ENCODE results near the gene TMEM178B. TPM values are rescaled to one million over a fixed set of nuclear protein-coding genes. Genes with fewer than 3 reads are reported as not detected.

TMEM178B gene
- not detected in 2 replicates for total RNA-seq (2021)
- percentile 9 among the genes with signal in this experiment for Bru-seq, nascent RNA
- BruChase-seq, experiment 1, labeled RNA remaining after a 2-hour chase, result percentile 12 among the genes with signal in this experiment
- BruChase-seq, experiment 2, labeled RNA remaining after a 6-hour chase, result percentile 6 among the genes with signal in this experiment
- long read RNA-seq, result 0 reads

DNA sequence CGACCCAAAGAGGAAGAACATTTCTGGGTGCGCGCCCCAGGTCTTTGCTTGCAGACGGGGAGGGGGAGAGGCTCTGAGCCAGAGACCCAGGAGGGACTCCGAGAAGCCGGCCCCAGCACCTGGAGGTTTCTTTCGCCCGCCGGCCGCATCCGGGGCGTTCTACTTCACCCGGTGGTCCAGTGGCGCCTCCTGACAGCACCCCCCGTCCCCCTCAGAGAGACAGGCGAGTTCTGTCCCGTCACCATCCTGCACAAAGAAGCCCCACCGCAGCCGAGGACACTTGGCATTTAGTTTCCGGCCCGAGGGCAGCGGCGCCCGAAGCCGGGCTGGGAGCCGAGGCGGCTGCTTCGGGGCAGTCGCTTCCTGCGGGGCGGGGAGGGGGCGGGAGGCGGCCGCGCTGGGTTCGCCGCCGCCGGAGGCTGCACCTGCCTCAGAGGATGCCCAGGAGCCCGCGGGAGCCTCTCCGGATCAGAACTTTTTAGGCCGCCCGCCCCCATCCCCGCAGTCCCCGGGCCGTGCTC lies at the start of gene TMEM178B:
TSS of gene TMEM178B (plus strand) at position 424 of the 521 bp plus-strand sequence.
- BruUV-seq (replicated peaks), result no TSS peak
- DNase-seq, result no peak
- TF ChIP-seq, protein P1, sequence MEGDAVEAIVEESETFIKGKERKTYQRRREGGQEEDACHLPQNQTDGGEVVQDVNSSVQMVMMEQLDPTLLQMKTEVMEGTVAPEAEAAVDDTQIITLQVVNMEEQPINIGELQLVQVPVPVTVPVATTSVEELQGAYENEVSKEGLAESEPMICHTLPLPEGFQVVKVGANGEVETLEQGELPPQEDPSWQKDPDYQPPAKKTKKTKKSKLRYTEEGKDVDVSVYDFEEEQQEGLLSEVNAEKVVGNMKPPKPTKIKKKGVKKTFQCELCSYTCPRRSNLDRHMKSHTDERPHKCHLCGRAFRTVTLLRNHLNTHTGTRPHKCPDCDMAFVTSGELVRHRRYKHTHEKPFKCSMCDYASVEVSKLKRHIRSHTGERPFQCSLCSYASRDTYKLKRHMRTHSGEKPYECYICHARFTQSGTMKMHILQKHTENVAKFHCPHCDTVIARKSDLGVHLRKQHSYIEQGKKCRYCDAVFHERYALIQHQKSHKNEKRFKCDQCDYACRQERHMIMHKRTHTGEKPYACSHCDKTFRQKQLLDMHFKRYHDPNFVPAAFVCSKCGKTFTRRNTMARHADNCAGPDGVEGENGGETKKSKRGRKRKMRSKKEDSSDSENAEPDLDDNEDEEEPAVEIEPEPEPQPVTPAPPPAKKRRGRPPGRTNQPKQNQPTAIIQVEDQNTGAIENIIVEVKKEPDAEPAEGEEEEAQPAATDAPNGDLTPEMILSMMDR (conservative IDR thresholded peaks at IDR 0.05), result no peak
- TF ChIP-seq EZH2 (IDR thresholded peaks at IDR 0.05; ENCODE audit: low read depth), result no peak
- peaks cover 55% of the 10 kb centered on the region for H3K27me3 ChIP-seq (ENCODE audit: insufficient read depth, low read depth)
- no peaks in the 10 kb centered on the region for H4K20me1 ChIP-seq (ENCODE audit: insufficient read depth)
- H3K9me3 ChIP-seq (ENCODE audit: insufficient read depth, low read depth), result no peaks in the 10 kb centered on the region
- H2AFZ ChIP-seq, result no peak within 1 kb of the TSS
- no peaks in the 10 kb centered on the region for H3K36me3 ChIP-seq (ENCODE audit: low read depth)
- H3K4me2 ChIP-seq, result no peak within 1 kb of the TSS
- CTCF ChIA-PET, result no interaction called here
- H3F3A ChIP-seq (ENCODE audit: insufficient read depth, low read depth), result no peaks in the 10 kb centered on the region
- H3K79me2 ChIP-seq (ENCODE audit: low read depth), result no peaks in the 10 kb centered on the region
- POLR2A ChIA-PET (ENCODE audit: unreplicated experiment), result no interaction called here
- no peaks in the 10 kb centered on the region for H3K9me2 ChIP-seq (ENCODE audit: insufficient read depth)
- H3K4me3 ChIP-seq, result no peak within 1 kb of the TSS
- intact Hi-C loops (cut with micrococcal nuclease; ENCODE audit: unreplicated experiment), result no loop called here
- no peaks in the 10 kb centered on the region for H3K4me1 ChIP-seq (replicated peaks; ENCODE audit: insufficient read depth)
- no peak within 1 kb of the TSS for H3K27ac ChIP-seq

DNA sequence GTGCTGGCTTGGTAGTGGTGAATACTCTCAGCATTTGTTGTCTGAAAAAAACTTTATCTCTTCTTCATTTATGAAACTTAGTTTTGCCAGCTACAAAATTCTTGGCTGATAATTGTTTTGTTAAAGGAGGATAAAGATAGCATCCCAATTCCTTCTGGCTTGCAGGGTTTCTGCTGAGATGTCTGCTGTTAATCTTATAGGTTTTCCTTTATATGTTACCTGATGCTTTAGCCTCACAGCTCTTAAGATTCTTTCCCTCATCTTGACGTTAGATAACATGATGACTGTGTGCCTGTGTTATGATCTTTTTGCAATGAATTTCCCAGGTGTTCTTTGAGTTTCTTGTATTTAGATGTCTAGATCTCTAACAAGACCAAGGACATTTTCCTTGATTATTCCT lies 49.2 kb upstream of the TMEM178B start:
- ChIA-PET CTCF (no interaction called here), POLR2A (ENCODE audit: unreplicated experiment) (no interaction called here)
- Histone ChIP-seq H2AFZ (no peak overlapping the region), H3K4me3 (no peak overlapping the region), H3K79me2 (ENCODE audit: low read depth) (no peaks in the 10 kb centered on the region), H3K27me3 (ENCODE audit: insufficient read depth, low read depth) (0 out of 2 replicates have a peak, but pooled peaks cover 12% of the 10 kb centered on the region), H3K27ac (no peak overlapping the region), H3K9me3 (ENCODE audit: insufficient read depth, low read depth) (peaks cover 15% of the 10 kb centered on the region; the same call in 1 of the 2 replicates), H3K4me1 (replicated peaks; ENCODE audit: insufficient read depth) (no peaks in the 10 kb centered on the region), H3K4me2 (no peak overlapping the region), H3F3A (ENCODE audit: insufficient read depth, low read depth) (no peaks in the 10 kb centered on the region), H3K36me3 (ENCODE audit: low read depth) (no peaks in the 10 kb centered on the region), H4K20me1 (ENCODE audit: insufficient read depth) (no peaks in the 10 kb centered on the region), H3K9me2 (ENCODE audit: insufficient read depth) (no peaks in the 10 kb centered on the region; the same call in 1 of the 2 replicates)
- DNase-seq, result no peak
- no peak for TF ChIP-seq EZH2 (IDR thresholded peaks at IDR 0.05; ENCODE audit: low read depth)
- TF ChIP-seq, protein P1 (conservative IDR thresholded peaks at IDR 0.05), result no peak
- intact Hi-C loops (cut with micrococcal nuclease; ENCODE audit: unreplicated experiment), result no loop called here
- BruUV-seq (replicated peaks), result no TSS peak

DNA sequence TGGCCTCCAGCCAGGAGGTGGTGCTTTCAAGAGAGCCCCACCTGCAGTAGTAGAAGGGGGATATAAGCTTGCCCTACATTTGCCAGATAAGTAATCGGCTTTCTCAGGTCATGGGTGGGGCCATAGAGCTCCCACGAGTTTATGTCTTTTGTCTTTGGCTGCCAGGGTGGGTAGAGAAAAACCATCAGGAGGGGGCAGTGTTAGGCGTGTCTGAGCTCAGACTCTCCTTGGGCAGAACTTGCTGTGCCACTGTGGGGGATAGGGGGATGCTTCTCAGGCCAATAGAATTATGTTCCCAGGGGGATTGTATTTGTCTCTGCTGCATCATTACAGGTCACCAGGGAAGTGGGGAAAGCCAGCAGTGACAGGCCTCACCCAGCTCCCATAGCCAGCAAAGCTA lies 46.8 kb upstream of the TMEM178B start:
- DNase-seq, result no peak
- Histone ChIP-seq H3K9me3 (ENCODE audit: insufficient read depth, low read depth) (peaks cover 15% of the 10 kb centered on the region; the same call in 1 of the 2 replicates), H3K4me1 (replicated peaks; ENCODE audit: insufficient read depth) (no peaks in the 10 kb centered on the region), H3K36me3 (ENCODE audit: low read depth) (no peaks in the 10 kb centered on the region), H3K27ac (no peak overlapping the region), H4K20me1 (ENCODE audit: insufficient read depth) (no peaks in the 10 kb centered on the region), H3K27me3 (ENCODE audit: insufficient read depth, low read depth) (peaks cover 15% of the 10 kb centered on the region; the same call in 1 of the 2 replicates), H3K79me2 (ENCODE audit: low read depth) (no peaks in the 10 kb centered on the region), H3K4me3 (no peak overlapping the region), H3K4me2 (no peak overlapping the region), H3K9me2 (ENCODE audit: insufficient read depth) (no peaks in the 10 kb centered on the region), H2AFZ (no peak overlapping the region), H3F3A (ENCODE audit: insufficient read depth, low read depth) (no peaks in the 10 kb centered on the region)
- ChIA-PET CTCF (interaction anchor here (0.6 kb wide), 1 partner anchor 402 kb away, joined by 3 read pairs; no protein-coding TSS in a partner anchor), POLR2A (ENCODE audit: unreplicated experiment) (no interaction called here)
- intact Hi-C loops (cut with micrococcal nuclease; ENCODE audit: unreplicated experiment), result no loop called here
- BruUV-seq (replicated peaks), result no TSS peak
- TF ChIP-seq, protein P1 (conservative IDR thresholded peaks at IDR 0.05), result no peak
- TF ChIP-seq EZH2 (IDR thresholded peaks at IDR 0.05; ENCODE audit: low read depth), result no peak

Data from PC-9 (cell line).